ENCODE measurements around the gene TMEM156. TPM values are rescaled to one million over a fixed set of nuclear protein-coding genes. Genes with fewer than 3 reads are reported as not detected.
"Not testable (repeated sequence)": the region's sequence is repeated elsewhere in the genome, so short reads cannot be mapped to it uniquely, and the experiment has no call there.

The TMEM156 gene
- total RNA-seq, 1 donor from 2014 or later = not detected

- Histone ChIP-seq H3K36me3 (no peaks in the 10 kb centered on the region), H3K27me3 (no peaks in the 10 kb centered on the region), H3K27ac (no peak overlapping the region), H3K4me3 (no peak overlapping the region), H3K4me1 (peaks cover 13% of the 10 kb centered on the region), H3K9me3 (no peaks in the 10 kb centered on the region)
- intact Hi-C loops (cut with DNase I) = no loop called here
- no peak for DNase-seq (ENCODE audit: extremely low spot score in 2 of 2)
- no peak for TF ChIP-seq CTCF (IDR thresholded peaks at IDR 0.05)
- no peak for TF ChIP-seq POLR2AphosphoS5 (IDR thresholded peaks at IDR 0.05; ENCODE audit: insufficient read depth in 1 of 2, low read depth in 1 of 2)
- no peak for TF ChIP-seq POLR2A (IDR thresholded peaks at IDR 0.05)
Measured at GRCh38 chr4:39039108-39039507, 6.9 kb upstream of the TMEM156 start.

GRCh38 chr4:39037941-39038340 is 5.7 kb upstream of the TMEM156 start:
- no peak for DNase-seq (ENCODE audit: extremely low spot score in 2 of 2)
- peaks cover under 1% of the 10 kb centered on the region for H3K4me1 ChIP-seq
- no peaks in the 10 kb centered on the region for H3K27me3 ChIP-seq
- no peaks in the 10 kb centered on the region for H3K36me3 ChIP-seq
- H3K9me3 ChIP-seq = no peaks in the 10 kb centered on the region
- intact Hi-C loops (cut with DNase I) = no loop called here
- H3K4me3 ChIP-seq = no peak overlapping the region
- TF ChIP-seq POLR2AphosphoS5 (IDR thresholded peaks at IDR 0.05; ENCODE audit: insufficient read depth in 1 of 2, low read depth in 1 of 2) (no peak), POLR2A (IDR thresholded peaks at IDR 0.05) (no peak), CTCF (IDR thresholded peaks at IDR 0.05) (no peak)
- H3K27ac ChIP-seq = no peak overlapping the region

- Histone ChIP-seq H3K27ac (no peak overlapping the region), H3K9me3 (no peaks in the 10 kb centered on the region)
Measured at GRCh38 chr4:39037491-39037825, 5.2 kb upstream of the TMEM156 start.

GRCh38 chr4:39036172-39036571 is 4.0 kb upstream of the TMEM156 start:
- Histone ChIP-seq H3K27me3 (no peaks in the 10 kb centered on the region), H3K4me3 (no peak overlapping the region), H3K27ac (no peak overlapping the region), H3K4me1 (no peaks in the 10 kb centered on the region), H3K36me3 (no peaks in the 10 kb centered on the region), H3K9me3 (no peaks in the 10 kb centered on the region)
- DNase-seq (ENCODE audit: extremely low spot score in 2 of 2) = no peak
- TF ChIP-seq POLR2AphosphoS5 (IDR thresholded peaks at IDR 0.05; ENCODE audit: insufficient read depth in 1 of 2, low read depth in 1 of 2) (no peak), CTCF (IDR thresholded peaks at IDR 0.05) (no peak)
- intact Hi-C loops (cut with DNase I) = no loop called here

More at GRCh38 chr4:39037491-39037825, 5.2 kb upstream of the TMEM156 start:
- Histone ChIP-seq H3K4me3 (no peak overlapping the region), H3K36me3 (no peaks in the 10 kb centered on the region), H3K4me1 (no peaks in the 10 kb centered on the region), H3K27me3 (no peaks in the 10 kb centered on the region)
- DNase-seq (ENCODE audit: extremely low spot score in 2 of 2) = no peak
- intact Hi-C loops (cut with DNase I) = no loop called here
- TF ChIP-seq CTCF (IDR thresholded peaks at IDR 0.05) (no peak), POLR2AphosphoS5 (IDR thresholded peaks at IDR 0.05; ENCODE audit: insufficient read depth in 1 of 2, low read depth in 1 of 2) (no peak)

GRCh38 chr4:39031590-39032020 is 604 bp downstream of the TMEM156 start:
- intact Hi-C loops (cut with DNase I); DNase-seq (ENCODE audit: extremely low spot score in 2 of 2); H3K4me1 ChIP-seq; H3K27me3 ChIP-seq; H3K4me3 ChIP-seq; H3K9me3 ChIP-seq; H3K27ac ChIP-seq; H3K36me3 ChIP-seq: not testable (repeated sequence)

GRCh38 chr4:39030725-39031124 is 1.5 kb downstream of the TMEM156 start:
- intact Hi-C loops (cut with DNase I) = no loop called here
- TF ChIP-seq CTCF (IDR thresholded peaks at IDR 0.05) (no peak), POLR2A (IDR thresholded peaks at IDR 0.05) (no peak), POLR2AphosphoS5 (IDR thresholded peaks at IDR 0.05; ENCODE audit: insufficient read depth in 1 of 2, low read depth in 1 of 2) (no peak)
- H3K27me3 ChIP-seq = no peaks in the 10 kb centered on the region

More at GRCh38 chr4:39030725-39031124, 1.5 kb downstream of the TMEM156 start:
- Histone ChIP-seq H3K36me3 (no peaks in the 10 kb centered on the region), H3K4me1 (no peaks in the 10 kb centered on the region), H3K27ac (no peak overlapping the region), H3K9me3 (no peaks in the 10 kb centered on the region), H3K4me3 (no peak overlapping the region)
- DNase-seq (ENCODE audit: extremely low spot score in 2 of 2) = no peak

Data from vagina (tissue), 2 donors.